B cell (primary cell): ENCODE data around the gene CHST8.

Source experiments
- CTCF ChIP-seq: fragments of 200-600 bp; IDR thresholded peaks from one replicate; pipeline ENCODE4 v1.8.0; 2022; ENCODE audit warnings: antibody characterized with exemption, mild to moderate bottlenecking
- EZH2 ChIP-seq: IDR thresholded peaks from 2 replicates; pipeline ENCODE4 v1.6.1; 2012; ENCODE audit warnings: borderline replicate concordance, low read depth, mild to moderate bottlenecking, moderate library complexity, low read length; ENCODE audit not compliant: insufficient read depth, poor library complexity, severe bottlenecking

DNA sequence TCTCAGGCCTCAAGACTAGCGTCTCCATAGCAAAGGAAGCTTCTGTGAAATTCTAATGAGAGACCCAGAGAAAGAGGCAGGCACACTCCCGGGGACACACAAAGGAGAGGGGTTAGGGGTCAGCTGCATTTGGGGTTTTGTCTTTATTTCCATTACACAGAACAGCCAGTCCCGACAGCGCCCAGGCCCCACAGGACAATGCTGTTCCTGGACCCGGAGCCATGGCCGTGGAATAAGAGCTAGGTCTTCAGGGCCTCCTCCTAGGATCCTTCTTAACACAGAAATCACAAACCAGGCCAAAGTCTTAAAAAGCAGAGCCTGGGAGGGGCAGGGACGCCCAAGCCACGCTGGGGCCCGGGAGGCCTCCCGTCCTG is 197.7 kb downstream of the CHST8 start:
- TF ChIP-seq CTCF (no peak), EZH2 (no peak)
